Stimulated activated CD4-positive, alpha-beta T cell treated with anti-CD3 and anti-CD28 coated beads, TNF-alpha, amount 100 ng/mL, for 4 hours (primary cell): ENCODE results near the gene LRRC8A.
"Not testable (repeated sequence)": the region's sequence is repeated elsewhere in the genome, so short reads cannot be mapped to it uniquely, and the experiment has no call there.

Experiments used
- DNase-seq, 3 experiments: peaks; one replicate each; pipeline ENCODE4 v3.0.0-alpha.2; 2020; ENCODE audit warnings: low read depth in 3 of 3

LRRC8A gene

GRCh38 chr9:128870128-128870940 is 11.6 kb upstream of the LRRC8A start:
- DNase-seq = no peak

GRCh38 chr9:128870941-128871265 is 11.0 kb upstream of the LRRC8A start:
- not testable (repeated sequence) for DNase-seq

- no peak for DNase-seq
Observed at GRCh38 chr9:128877852-128878251, 4.1 kb upstream of the LRRC8A start.

DNA sequence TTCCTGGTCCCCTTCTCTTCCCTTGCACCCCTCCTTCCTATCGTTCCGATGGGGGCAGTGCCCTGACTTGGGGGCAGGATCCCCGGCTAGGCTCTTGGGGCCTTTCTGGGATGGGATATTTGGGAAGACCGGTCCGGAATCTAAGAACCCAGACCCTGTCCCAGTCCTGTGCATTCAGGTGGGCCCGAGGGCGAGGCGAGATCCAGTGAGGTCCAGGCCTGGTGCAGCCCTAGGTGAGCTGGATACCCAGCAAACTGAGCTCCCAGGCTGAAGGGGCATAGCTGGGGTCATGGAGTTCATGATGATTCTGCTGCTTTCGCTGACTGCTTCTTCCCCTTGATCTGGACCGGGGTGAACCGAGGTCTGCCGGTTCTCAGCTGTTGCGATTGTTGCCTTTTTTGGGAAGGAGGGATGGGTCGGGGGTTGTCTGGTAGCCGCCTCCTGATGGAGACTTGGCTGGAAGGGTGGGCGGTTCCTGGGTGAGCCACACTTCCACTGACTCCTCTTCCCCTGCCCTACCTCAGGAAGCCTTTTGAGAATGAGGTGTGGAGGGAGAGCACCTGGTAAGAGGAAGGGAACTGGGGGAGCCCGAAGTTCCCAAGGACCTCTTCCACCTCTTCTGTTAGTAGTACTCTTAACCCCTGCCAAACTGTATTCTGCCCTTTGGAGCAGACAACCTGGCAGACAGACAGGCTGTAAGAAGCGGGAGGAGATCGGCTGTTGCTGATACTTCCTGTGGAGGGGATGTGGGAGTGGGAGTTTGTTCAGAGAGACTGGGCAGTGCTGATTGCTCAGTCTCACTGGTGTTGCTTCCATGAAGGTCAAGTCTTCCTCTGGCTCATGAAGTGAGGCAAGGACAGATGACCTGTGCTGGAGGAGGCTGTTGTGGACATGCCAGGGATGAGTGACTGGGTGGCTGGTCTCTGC is 1.0 kb downstream of the LRRC8A start:
- DNase-seq = no peak

DNA sequence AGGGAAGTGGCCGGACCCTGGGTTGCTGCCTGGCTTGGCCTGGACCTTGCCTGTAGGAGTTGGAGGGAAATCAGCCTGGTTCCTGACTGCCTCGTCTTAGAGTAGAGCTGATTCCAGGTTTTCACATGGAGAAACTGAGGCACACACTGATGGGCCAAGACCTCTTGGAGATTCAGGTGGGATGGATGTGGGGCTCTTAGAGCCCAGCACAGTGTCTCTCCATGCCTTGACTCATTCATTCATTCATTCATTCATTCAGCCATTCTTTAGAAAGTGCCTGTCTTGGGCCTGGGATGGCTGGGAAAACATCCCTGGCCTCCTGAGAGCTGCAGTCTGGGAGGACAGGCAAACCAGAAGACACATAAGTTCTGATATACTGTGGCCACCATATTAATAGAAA is 2.2 kb downstream of the LRRC8A start:
- no peak for DNase-seq

- DNase-seq = no peak
Observed at GRCh38 chr9:128885376-128885775, 3.4 kb downstream of the LRRC8A start.

- no peak for DNase-seq
Observed at GRCh38 chr9:128885798-128886197, 3.9 kb downstream of the LRRC8A start.

DNA sequence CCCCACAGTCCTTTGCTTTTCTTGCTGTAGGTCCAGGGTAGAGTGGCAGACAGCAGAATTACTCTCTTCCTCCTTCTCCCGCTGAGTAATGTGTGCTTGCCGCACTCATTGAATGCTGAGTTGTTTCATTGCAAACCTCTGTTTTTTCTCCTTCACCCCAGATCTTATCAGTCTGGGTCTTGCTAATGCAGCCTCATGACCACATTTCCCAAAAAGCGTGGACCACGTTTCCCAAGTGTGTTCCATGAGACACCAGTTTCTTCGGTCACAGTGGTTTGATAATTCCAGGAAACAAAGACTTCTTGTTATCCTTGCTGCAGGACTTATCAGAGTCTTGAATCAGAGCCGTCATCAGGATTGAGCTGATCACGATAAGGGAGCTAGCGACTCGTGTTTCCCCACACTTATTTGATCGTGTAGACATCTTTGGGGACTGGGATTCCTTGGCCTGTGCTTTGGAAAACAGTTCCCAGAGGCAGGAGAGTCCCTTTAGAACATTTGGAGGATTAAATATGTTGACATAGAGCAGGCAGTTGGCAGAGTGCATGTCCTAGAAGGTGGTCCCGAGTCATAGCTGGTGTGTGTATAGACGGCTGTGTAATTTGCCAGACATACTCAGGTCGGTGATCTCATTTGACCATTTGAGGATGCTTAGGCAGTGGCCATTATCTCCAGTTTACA is 4.4 kb downstream of the LRRC8A start:
- no peak for DNase-seq

GRCh38 chr9:128887049-128887448 is 5.1 kb downstream of the LRRC8A start:
- no peak for DNase-seq

GRCh38 chr9:128887914-128888350 is 6.0 kb downstream of the LRRC8A start:
- DNase-seq = no peak

DNA sequence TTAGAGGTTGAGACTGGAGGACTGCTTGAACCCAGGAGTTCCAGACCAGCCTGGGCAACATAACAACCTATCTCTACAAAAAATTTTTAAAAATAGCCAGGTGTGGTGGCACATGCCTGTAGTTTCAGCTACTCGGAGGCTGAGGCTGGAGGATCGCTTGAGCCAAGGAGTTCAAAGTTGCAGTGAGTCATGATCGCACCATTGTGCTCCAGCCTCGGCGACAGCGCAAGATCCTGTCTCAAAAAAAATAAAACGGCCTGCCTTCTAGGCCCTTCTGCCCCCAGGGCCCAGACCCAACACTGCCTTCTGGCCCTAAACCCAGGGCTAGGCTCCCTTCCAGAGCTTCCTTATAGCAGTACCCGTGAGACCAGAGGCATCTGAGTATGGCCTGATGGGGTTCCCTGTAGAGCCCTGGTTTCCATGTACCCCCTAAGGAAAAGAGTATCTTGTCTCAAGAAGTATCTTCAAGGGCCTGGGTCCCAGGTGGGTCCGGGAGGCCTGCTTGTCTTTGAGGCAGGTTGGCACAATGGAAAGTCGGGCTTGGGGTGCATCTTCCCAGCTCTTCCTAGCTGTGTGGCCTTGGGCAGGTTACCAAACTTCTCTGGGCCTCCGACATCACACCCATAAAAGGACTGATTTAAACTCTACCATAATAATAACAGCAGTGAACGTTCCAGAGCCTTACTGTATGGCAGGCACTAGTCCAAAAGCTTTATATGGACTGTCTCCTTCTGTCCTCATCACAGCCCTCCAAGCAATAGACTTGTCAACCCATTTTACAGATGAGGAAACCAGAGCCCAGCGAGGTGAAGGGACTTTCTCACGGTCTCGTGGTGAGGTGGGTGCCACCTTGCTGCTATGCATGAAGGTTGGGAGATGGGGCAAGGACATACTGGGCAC is 9.6 kb downstream of the LRRC8A start:
- no peak for DNase-seq

GRCh38 chr9:128892221-128892921 is 10.4 kb downstream of the LRRC8A start:
- no peak for DNase-seq

- no peak for DNase-seq
Observed at GRCh38 chr9:128893354-128893753, 11.4 kb downstream of the LRRC8A start.

GRCh38 chr9:128894764-128895163 is 12.8 kb downstream of the LRRC8A start:
- no peak for DNase-seq

DNA sequence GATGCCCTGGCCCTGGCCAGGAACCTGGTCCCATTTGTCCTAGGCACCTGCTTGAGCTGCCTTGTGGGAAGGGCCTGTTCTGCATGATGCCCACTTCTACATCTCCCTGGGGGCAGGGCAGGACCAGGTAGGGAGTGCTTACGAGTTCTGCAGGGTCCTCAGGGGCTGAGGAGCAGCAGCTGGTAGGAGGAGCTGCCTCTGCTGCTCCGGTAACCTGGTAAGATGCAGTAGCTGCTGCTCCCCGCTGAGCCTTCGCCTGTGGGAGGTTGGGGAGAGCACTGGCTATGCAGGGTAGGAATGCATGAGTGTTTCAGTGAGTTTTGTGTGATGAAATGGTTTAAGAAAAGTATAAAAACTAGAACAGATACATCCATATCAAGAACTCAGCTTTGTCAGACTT is 13.6 kb downstream of the LRRC8A start:
- no peak for DNase-seq

DNA sequence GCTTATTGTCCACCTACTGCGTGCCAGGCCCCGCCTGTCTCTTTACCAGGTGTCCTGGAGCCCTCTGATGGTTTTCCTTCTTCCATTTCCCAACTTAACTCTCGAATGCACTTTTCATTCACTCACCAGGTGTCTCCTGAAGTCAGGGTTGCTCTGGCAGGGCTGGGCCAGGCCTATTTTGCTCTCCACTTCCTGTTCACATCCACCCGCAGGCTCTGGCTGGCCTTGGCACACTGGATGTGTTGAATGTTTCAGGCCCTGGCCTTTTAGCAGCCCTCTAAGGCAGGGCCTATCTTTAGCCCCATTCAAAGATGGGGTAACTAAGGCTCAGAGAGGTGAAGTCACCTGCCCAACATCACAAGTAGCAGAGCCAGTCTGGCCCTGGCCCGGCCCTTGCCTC is 16.4 kb downstream of the LRRC8A start:
- DNase-seq = no peak

- DNase-seq = no peak
Observed at GRCh38 chr9:128898845-128899565, 17.1 kb downstream of the LRRC8A start.

DNA sequence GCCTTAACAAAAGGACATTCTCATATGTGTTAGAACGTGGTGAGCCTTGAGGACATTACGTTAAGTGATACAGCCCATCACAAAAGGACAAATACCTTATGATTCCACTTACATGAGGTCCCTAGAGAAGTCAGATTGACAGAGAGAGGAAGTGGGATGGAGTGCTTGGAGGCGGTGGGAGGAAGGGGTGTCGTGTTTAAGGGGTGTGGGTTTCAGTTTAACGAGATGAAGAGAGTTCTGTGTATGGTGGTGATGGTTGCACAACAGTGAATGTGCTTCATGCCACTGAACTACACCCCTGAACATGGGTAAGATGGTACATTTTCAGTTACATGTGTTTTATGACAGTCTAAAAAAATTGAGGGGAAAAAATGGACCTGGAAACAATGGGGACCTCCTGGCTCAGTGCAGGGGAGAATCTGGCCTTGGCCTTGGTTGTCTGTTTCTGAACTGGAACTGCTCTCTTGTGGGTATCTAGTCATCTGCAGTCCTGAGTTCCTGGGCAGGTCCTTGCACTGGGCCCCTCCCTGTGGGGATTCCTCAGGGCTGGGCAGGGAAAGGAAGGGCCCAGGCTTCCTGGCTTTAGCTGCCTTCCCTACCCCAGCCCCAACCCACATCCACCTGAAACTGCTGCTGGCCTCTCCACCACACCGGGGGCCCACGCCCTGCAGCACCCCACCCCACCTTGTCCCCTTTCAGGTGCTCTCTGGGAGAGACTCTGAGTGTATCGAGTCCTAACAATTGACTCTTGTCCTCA is 17.8 kb downstream of the LRRC8A start:
- no peak for DNase-seq

- DNase-seq = no peak
Observed at GRCh38 chr9:128901379-128901778, 19.4 kb downstream of the LRRC8A start.
